Stimulated activated CD4-positive, alpha-beta T cell treated with anti-CD3 and anti-CD28 coated beads, Interleukin-4, amount 100 ng/mL, for 24 hours (primary cell): ENCODE results near the gene ZFYVE28.

Experiments used
- DNase-seq: peaks from one replicate; pipeline ENCODE4 v3.0.0-alpha.2; 2020

The ZFYVE28 gene

DNA sequence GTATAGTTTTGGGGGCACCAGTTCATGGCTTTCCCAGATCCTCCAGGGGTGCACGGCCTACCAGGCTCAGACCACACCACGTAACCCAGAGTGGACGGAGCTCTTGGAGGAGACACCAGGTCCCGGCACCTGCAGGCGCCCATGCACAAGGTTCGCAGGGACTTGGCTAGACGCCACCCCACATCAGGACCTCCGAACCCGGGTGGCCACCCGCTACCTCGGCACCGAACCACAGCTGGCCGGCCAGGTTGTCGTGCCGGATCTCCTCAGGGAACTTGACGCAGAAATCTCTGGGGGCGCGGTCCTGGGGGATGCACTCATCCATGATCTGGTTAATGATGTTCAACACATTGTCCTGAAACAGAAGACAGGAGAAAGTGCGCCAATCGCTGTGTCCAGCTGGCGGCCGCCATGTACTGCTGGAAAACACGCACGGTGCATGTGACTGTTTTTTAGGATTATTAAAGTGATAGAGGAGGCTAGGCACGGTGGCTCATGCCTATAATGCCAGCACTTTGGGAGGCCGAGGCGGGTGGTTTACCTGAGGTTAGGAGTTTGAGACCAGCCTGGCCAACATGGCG is 77.1 kb downstream of the ZFYVE28 start:
- no peak for DNase-seq

DNA sequence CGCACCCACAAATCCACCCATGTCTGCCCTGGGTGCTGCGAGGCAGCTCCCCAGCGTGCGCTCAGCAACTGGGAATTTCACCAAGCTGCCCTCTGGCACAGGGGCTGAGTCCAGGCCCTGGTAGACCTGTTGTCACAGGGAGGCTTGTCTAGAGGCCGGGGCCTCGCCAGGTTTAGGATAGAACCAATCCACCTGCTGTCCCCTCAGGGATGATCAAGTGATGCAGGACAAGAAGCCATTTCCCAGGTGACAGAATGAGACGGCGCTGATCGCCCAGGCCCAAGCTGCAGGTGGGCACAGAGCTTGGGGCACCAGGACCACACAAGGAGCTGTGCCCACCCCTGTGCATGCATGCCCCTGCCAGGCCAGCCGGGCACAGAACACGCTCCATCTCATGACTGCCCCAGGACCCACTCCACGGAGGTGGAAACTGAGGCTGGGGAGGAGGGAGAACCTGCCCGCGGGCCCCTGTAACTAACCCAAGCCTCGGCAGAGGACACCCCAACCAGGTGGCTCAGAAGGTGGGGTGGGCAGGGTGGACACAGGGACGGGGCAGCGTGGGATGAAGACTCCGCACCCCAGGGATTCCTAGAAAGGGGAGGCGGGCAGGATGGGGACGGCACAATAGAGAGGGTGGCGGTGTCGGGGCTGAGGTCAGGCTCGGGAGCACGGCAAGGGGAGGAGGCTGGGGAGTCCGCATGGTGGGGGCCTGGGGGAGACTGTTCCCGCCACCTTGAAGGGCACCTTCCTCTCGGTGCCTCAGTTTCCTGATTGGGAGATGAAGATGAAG is 78.0 kb downstream of the ZFYVE28 start:
- no peak for DNase-seq

DNA sequence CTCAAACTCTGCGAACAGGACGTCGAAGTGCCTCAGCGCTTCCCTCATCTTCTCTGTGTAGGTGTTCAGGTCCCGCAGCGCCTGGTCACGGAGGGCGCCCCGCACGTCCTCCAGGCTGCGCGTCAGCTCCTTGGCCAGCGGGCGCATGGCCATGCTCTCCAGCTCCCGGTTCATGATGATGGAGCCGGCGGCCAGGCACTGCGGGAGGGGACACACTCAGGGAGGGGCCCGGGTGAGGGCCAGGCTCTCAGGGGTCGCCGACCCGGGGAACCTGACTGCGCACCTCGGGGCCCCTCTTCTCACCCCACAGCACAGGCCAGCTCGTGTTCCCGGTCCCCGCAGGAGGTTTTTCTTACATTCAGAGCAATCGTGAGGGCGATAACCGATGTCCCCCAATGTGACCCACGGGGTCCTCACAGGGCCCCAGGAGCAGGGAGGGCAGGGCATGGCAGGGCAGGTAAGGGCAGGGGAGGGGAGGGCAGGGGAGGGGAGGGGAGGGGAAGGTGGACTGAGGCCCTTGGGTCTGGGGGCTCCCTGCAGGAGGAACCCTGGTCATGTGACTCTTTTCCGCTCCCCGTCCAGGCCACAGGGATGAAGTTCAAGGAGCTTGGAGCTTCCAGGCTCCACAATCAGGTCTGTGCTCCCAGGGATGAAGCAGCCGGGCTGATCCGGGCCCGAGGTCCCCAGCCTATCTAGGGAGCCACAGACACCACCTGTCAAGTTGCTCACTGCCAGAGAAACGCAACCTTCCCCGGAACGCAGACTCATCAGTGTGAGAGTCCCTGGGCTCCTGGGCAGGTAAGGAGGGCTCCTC is 78.8 kb downstream of the ZFYVE28 start:
- DNase-seq, result no peak

DNA sequence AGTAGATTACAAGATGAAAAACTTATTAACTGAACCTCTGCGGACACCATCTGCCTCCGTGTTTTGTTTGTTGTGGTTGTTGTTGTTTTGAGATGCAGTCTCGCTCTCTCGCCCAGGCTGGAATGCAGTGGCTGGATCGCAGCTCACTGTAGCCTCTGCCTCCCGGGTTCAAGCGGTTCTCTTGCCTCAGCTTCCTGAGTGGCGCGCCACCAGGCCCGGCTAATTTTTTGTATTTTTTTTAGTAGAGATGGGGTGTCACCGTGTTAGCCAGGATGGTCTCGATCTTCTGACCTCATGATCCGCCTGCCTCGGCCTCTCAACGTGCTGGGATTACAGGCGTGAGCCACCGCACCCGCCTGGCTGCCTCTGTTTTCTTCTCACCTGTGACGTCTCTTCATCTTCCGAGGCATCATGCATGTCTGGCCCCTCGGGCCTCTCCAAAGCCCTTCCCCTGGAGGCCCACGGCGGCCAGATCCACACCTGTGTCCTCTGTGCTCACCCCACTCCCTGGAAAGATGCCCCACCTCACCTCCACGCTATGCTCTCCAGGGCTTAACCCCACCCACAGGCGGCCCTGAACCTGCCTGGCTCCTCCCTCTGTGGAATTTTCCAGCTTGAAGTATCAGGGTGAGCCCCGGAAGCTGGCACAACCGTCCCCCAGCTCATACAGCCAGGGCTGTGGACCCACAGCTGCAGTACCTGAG is 79.5 kb downstream of the ZFYVE28 start:
- no peak for DNase-seq

DNA sequence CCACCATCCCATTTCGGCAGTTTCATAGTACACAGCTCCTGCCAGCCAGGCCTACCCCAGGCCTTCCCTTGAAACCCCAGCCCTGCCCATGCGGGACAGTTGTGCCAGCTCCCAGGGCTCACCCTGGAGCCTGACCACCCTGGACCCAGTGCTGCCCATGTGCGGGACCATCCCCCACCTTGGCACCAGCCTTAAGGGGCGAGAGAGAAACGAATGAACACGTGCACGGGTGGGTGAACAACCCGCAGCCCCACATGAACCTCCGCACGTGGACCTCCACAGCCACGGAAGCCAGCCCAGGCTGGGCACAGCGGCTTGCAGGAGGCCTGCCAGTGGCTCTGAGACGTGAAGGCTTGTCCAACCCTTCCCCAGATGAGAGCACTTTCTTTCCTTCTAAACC is 80.5 kb downstream of the ZFYVE28 start:
- no peak for DNase-seq

DNA sequence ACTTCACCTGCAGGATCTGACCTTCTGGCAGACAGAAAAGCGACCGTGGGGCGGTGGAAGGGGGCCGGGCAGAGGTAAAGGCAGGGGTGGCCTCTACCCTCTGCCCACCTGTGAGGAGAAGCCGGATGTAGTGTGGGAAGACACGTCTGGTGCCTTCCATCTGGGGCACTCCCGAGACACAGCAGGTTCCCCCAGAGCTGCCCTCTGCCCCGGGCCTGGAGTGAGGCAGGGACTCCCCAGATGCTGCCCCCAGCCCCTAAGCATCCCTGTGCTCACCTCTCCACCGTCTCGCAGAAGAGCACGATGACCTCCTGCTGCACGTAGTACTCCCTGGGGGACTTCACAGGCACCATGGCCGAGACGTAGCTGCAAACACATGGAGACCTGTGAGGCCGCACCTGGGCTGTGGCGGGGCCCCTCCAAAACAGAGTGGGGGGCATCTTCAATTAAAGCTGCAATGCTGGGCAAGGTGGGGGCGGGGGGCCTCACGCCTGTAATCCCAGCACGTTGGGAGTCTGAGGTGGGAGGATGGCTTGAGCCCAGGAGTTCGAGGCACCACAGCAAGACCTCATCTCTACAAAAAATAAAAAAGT is 81.2 kb downstream of the ZFYVE28 start:
- DNase-seq, result no peak

DNA sequence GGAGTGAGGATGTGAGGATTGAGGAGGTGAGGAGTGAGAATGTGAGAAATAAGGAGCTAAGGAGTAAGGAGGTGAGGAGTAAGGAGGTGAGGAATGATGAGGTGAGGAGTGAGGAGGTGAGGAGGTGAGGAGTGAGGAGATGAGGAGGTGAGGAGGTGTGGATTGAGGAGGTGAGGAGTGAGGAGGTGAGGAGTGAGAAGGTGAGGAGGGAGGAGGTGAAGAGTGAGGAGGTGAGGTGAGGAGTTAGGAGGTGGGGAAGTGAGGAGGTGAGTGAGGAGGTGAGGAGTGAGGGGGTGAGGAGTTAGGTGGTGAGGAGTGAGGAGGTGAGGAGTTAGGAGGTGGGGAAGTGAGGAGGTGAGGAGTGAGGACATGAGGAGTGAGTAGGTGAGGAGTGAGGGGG is 81.8 kb downstream of the ZFYVE28 start:
- DNase-seq, result no peak

DNA sequence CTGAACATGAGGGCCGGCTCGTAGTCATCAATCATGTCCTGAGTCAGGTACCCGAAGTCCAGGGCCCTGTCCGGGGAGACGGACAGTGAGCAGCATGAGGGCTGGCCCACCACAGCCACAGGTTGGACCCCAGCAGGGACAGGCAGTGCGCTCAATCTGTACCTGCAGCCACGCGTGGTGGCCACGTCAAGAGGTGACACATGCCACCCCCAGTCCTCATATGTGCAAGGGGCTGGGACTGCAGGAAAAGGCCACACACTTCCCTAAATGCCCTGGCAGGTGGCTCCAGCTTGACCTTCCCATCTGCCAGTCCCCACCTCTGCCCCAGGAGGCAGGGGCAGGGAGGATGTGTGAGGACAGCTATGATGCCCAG is 82.7 kb downstream of the ZFYVE28 start:
- DNase-seq, result no peak

DNA sequence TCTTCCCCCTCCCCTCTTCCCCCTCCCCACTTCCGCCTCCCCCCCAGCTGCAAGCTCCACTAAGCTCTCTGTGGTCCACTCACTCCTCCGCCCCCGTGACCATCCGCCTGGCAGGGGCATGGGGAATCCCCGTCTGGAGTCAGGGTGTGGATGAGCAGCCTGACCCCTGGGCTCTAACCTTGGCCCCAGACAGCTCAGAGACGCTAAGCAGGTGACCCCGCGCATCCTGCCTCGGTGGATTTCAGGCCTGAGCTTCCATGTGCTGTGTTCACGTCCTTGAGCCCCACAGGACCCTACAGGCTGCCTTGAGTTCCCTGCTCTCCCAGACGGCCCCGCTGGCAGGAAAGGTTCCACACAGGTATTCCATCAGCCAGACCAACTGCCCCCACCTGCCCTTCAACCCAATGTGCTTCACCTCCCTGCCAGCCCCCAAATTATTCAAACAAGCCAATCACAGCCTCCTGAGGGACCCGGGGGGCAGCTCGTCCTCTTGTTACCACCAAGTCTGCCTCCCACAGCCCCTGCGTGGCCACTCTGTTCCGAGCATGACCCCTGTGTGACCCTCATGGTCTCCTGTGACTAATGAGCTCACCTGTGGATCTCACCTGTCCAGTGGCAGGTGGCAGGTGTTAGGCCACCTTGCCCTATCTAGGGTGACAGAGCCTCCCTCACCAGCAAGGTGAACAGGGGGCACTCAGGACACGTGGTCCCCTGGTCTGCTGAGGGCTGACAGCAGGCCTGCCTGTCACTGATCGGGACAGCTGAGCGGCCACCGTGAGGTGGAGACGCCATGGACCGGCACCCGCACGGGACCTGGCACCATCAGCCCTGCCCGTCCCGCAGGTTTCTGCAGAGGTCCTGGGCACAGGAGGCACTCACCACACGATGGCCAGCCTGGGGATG is 83.4 kb downstream of the ZFYVE28 start:
- DNase-seq, result no peak

DNA sequence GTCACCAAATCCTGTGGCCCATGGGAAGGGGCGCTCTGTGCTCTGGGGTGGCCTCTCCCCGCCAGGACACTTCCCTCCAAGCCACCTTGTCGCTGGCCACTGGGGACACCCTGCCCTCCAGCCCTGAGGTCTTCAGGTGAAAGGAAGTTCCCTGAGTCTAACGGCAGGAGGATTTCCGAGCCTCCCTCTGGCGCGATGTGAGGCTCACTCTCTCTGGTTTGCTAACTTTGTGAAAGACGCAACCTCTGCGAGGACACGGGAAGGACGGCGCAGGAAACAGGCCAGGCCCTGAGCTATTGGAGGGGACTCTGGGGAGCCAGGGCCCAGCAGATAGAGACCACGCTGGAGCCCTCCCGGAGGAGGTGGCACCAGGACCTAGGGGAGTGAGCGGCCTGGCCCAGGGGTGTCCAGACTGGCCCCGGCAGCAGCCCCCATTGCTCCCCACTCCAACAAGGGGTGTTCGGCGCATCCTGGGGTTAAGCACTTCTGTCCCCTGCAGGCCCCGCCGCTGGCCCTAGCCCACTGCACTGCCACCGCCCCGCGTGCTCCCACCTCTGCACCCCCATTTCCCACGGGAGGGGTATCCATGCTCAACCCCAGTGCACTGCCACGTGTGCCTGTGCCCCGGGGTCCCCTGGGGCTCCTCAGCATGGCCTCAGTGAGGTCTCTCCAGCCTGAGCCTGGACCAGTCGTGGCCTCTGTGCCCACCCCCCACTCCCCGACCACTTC is 84.4 kb downstream of the ZFYVE28 start:
- DNase-seq, result no peak

DNA sequence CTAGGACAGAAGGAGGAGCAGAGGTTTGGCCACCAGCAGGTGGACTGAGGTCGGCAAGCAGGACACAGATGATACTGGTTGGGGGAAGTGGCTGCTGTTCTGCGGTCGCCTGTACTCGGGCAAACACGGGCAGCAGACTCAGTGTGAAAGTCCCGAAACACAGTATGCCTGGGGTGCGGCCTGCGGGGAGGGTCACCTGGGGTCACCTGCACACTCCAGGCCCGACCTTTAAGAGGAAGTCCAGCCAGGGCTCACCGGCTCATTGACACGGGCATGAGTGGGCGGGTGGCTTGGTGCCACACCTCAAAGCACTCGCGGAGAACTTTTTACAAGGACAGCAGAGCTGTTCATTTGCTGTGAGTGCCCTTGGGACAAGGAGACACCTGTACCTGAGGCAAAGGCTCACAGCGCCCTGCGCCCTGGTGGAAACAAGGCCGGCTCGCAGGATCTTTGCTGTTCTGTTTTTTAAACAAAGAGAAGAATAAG is 85.0 kb downstream of the ZFYVE28 start:
- no peak for DNase-seq

DNA sequence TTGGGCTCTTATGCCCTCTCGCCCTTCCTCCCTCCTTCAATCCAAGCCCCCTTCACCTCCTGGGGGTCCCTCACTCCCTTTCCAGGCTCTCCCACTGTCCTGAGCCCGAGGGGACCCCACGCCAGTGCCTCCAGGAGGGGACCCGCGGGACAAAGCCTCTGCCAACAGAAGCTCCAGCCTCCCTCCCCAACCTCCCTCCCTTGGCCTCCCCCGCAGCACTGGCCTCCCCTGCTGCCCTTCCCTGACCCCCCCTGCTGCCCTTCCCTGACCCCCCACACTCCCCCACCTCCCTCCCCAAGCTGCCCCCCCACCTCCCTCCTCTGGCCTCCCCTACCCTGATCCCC is 85.5 kb downstream of the ZFYVE28 start:
- no peak for DNase-seq

DNA sequence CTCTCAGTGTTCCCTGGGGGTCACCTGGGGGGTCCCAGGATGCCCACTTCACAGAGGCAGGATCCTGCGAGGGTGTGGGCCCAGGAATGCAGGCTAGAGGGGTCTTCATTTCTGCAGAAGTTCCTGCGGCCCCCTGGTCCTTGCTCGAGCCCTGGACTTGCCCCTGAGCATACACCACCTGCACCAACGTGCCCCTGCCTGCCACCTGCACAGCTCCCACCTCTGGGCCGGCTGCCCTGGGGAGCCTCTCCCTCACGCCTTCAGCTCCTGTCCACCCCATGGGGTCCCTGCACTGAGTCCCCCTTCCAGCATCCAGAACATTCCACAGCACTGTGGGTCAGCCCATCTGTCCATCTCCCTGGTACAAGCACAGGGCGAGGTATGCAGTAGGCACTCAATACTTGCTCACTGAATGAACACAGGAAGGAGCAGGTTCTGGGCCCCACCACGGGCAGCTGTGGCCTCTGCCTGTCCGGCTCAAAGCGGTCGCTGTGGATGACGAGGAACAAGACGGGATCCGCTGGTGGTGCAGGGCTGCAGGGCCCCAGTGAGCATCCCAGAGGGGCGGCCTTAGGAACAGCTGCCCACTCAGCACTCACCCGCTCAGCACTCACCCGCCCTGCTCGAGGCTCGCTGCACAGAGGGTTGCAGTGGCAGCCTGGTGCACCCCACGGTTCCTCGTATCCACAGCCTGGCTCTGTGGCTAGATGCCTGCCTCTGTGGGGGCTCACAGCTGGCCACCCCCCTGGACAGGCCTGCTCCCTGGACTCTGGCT is 86.1 kb downstream of the ZFYVE28 start:
- no peak for DNase-seq

DNA sequence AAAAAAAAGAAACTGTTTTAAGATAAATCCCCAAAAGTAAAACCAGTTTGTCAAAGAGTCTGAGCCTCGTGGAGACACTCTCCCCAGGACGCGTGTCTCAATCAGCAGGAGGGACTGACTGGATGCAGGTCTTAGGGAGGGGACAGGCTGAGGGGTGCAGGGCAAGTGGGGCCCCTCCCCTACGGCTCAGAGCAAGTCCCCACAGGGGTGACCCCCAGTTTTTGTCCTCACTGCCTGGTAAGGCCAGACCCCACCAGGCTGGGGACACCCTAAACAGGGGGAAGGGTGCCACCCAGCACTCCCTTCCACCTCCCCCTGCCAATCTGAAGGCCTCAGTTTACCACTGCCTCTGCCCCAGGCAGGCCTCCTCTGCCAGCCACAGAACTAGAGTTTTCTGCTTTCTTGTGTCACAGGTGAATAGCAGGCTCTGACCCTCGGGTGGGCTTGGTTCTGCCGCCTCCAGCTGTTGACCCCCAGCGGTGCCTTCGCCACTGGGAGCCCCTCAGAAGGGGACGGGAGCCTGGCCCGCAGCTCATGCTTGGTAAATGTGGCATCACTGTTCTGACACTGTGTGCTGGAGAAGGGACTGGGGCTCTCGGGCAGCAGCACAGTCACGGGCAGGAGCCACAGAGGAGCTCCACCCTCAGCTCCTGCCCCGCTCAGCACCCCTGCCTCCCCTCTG is 86.8 kb downstream of the ZFYVE28 start:
- no peak for DNase-seq

DNA sequence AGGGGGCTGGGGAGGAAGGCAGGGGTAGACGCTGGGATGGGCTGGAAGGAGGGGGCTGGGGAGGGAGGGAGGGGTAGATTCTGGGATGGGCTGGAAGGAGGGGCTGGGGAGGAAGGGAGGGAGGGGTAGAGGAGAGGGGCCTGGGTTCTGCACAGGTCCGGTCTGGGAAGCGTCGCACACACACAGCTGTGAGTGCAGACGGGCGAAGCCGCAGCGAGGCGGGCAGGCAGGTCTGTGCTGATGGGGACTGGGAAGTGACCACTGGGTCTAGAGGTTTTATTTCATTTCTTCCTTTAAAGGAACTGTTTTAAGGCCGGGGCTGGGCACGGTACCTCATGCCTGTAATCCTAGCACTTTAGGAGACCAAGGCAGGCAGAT is 87.4 kb downstream of the ZFYVE28 start:
- DNase-seq, result no peak

DNA sequence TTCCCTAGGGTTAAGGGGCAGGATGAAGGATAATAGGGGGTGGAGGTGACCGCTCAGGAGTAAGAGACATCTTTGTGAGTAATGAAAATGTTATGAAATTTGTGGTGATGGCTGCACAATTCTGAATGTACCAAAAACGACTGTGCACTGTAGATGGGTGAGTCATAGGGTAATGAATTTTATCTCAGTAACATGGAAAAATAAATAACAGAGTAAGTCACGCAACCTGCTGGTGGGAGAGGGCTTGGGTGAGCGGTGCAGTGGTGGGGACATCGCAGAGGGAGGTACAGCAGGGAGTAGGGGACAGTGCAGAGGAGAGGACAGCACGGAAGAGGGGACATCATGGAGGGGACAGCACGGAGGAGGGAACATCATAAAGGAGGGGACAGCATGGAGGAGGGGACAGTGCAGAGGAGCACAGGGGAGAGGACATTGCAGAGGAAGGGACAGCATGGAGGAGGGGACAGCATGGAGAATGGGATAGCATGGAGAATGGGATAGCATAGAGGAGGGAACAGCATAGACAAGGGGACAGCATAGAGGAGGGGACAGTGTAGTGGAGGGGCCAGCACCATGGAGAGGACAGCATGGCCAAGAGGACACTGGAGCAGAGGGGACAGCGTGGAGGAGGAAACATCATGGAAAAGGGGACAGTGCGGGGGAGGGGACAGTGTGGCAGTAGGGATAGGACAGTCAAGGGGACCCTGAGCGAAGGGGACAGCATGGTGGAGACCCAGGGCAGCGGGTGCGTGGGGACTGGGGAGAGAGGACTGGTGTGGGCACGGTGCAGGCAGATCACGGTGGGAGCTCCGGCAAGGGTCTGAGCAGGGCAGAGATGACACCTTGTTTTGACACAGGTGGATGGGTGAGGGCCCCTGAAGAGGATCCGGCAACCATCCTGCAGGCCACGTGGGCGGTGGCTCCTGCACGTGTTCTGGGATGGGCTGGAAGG is 88.1 kb downstream of the ZFYVE28 start:
- DNase-seq, result no peak

DNA sequence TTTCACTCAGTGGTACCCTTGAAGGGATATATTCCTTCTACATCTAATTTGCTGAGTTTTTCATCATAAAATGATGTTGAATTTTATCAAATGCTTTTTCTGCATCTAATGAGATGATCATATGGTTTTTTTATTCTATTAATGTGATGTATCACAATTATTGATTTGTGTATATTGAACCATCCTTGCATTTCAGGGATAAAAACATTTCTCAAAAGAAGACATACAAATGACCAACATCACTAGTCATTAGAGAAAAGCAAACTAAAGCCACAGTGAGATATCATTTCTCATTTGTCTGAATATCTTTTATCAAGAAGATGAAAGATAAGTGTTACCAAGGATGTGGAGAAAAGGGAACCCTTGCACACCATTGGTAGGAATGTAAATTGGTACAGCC is 90.9 kb downstream of the ZFYVE28 start:
- no peak for DNase-seq

DNA sequence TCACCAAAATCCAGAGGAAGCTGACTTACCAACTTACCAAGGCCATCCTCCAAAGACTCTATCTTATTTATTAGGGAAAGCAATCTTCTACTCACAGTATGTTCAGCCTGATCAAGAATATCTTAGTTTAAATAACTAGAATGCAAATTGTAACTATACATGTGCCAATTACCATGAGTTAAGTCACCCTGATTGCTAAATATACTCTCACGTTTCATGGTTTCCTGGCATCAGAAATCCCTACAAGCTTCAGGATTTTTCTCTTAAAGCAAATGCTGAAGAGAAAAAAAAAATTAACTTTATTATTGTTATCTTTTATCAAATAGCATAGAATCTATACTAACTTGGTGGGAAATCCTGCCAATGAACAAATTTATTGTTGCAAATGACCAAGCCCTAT is 93.6 kb downstream of the ZFYVE28 start:
- DNase-seq, result no peak

DNA sequence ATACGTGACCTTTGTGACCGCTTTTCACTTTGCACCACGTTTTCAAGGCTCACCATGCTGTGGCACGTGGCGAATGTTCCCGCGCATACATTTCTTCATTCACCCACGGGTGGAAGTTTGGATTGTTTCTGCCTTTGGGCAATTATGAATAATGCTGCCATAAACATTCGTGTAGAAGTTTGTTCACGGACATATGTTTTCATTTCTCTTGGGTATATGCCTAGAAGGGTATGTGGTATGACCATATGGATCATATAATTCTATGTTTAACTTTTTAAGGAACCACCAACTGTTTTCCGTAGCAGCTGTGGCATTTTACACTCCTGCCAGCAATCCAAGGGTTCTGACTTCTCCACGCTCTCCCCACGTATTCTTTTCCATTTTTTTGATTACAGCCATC is 95.6 kb downstream of the ZFYVE28 start:
- no peak for DNase-seq
